Tongue (tissue), 2 donors: ENCODE results near the gene IL1RAPL1. TPM values are rescaled to one million over a fixed set of nuclear protein-coding genes. Genes with fewer than 3 reads are reported as not detected.
A peak's percentile ranks its signal among the peaks of the same experiment; 100 is the strongest.

Experiments used
- DNase-seq: peaks from one replicate; pipeline ENCODE4 v3.0.0-alpha.2; 2015
- total RNA-seq: library from RNA; depleted of rRNA; stranded (reverse); fragments of >200 nt; gene quantifications from one replicate; pipeline ENCODE4 v1.2.3, GENCODE V29; 2014

The IL1RAPL1 gene
- total RNA-seq, 1 donor from 2014 or later = 4.8 TPM

DNA sequence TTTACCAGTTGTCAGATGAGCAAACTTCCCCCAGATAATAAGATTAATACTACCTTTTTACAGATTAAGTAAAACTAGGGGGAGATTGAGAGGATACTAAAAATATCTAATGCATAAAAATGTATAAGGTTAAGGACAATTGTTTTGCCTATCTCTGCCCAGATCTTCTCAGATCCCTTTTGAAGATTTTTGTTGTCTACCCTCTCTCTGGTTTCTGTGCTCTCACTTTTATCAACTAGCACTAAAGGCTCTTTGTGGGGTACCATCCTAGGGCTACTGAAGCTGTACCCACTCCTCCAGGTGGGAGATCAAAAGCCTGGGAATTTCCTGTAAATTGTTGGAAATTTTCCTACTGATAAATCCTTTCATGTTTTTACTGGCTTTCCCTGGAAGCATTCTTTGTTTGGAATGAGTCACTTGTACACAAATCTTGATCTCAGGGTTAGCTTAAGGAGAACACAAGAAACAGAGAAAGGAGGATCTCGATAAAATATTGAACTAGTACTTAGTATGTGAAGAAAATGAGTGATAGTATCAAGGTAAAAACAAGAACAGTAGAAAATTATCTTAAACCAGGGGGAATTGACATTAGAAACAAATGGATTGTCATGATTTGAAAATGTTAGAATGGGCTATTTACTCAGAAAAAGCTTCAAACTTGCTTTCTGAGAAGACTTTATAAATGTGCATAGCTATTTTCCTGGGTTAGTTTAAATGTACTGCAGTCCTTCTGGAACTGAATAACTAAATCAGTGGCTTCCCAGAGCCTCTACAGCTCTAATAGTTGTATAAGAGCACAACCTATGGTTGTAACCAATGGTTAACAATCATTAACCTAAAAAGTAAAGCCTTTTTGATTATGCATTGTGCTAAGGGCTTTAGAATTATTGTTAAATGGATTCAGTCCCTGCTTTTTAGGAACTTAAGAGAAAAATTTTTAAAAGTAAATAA is 948.2 kb downstream of the IL1RAPL1 start:
- no peak for DNase-seq

DNA sequence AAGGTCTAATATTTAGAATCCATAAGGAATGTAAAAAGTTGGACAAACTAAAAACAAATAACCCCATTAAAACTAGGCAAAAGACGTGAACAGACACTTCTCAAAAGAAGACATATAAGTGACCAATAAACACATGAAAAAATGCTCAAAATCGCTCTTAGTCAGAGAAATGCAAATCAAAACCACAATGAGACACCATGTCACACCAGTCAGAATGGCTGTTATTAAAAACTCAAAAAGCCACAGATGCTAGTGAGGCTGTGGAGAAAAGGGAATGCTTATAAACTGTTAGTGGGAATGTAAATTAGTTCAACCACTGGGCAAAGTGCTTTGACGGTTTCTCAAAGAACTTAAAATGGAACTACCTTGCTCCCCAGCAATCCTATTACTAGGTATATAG is 953.8 kb downstream of the IL1RAPL1 start:
- DNase-seq = no peak

DNA sequence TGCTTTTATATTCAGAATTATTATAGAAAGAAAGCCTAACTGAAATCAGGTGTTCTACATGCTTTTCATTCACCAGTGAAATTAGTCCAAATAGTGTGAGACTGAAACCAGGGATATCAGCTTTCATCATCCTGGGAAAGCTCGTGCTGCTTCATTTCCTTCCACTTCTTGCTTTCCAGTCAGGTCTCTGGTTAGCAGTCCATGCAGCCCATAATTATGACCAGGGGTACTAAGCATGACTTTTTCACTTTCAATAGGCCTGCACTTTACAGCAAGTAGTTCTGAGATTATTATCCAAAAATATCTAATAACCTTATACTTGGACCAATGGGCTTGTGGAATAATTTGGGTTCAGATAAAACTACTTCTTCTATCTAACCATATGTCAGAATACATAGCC is 954.9 kb downstream of the IL1RAPL1 start:
- DNase-seq = peak; percentile 2

DNA sequence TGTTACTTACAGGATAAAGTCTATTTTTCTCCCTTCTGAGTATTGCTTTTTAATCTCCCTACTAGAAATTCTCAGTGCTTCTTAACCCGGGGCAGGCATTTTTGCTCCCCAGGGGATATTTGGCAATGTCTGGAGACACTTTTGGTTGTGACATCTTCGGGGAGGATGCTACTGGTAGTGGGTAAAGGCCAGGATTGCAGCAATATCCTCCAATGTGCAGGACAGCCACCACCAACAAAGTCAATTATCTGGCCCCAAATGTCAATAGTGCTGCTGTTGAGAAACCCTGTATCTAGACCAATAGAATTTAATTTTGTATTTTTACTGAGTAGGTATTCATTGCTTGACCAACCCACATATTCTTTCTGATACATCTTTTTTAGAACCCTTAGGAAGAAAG is 958.6 kb downstream of the IL1RAPL1 start:
- no peak for DNase-seq

DNA sequence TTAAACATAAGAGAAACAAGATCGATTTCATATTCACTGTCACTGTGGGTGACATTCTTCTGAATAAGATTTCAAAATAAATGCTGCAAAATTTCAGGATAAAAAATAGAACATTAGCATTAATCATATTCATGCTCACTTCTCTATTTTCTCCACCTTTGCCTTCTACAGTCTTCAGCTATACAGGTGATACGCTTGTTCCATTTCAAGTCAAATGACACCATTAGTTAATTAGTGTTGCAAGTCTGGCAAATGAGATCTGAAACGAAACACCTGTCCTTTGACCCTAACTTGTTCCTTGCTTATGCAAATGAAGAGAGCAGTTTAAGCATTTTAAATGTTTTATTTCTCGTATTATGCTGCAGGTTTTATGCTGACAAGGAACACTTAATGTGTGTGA is 960.6 kb downstream of the IL1RAPL1 start:
- no peak for DNase-seq

DNA sequence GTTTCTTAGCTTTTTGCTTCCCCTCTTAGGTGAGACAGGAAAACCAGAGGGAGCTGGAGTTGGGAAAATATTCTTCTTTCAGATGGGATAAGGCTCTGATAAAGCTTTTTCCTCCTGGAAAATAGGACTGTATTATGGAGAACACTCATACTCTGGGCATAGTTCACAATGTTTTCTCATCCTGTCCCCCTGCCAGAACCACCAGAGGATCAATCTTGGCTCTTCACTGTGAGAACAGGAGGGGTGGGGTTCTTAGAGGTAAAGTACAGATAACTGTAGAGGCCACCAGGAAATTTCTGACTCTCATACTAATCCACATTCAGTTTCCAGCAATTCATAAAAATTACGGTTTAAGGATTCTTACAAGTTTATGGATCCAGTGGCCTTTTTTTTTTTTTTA is 966.3 kb downstream of the IL1RAPL1 start:
- no peak for DNase-seq

DNA sequence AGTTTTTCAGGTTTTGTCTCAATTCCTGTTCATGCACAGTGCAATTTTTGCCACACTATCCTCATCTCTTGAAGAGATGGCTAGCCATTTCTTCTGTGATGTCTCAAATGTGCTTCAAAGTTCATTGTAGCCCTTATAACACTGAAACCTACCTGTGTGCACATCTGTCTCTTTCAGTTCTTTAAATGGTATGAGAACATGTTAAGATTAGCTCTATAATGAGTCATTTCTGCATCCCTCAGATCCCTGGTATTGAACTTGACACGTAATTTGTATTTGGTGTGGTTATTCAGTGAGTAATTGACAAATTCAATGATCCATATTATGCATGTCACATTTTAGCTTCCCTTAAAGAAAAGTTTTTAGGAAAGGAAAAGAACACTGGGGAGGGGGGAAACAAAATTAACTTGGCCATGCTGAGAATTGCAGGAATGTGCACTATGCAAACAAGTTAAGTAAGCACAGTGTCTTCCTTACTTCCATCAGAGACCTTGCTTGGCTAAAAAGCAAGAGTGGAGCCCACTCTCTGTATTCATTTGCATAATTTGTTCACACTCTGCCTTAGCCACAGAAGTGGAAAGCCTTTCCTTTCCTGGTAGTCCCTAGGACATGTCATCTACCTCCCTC is 968.3 kb downstream of the IL1RAPL1 start:
- no peak for DNase-seq

DNA sequence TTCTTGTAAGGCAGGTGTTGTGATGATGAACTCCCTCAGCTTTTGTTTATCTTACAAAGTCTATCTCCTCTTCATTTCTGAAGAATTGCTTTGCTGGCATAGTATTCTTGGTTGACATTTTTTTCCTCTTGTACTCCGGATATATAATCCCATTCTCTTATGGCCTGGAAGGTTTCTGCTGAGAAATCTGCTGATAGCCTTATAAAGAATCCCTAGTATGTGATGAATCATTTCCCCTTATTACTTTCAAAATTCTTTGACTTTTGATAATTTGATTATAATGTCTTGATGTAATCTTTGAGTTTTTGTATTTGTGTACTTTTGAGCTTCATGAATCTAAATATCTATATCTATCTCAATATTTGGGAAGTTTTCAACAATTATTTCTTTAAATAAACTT is 972.8 kb downstream of the IL1RAPL1 start:
- DNase-seq = no peak

DNA sequence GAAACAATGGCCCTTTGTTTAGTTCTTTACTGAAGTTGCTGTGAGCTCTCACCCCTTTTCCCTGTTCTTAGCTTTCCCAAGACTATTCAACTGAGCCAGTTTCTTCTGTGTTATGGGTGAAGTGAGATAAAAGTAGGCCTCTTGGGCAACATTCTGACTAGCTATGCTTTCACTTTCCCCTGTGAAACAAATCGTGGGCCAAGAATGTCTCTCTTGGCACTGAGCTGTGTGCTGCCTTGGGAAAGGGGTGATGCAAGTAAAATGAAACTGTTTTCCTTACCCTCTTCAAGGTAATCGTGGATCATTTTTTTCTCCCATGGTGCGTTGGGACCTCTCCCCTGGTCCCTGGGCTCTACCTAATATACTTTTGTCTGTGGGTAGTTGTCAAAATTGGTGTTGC is 974.2 kb downstream of the IL1RAPL1 start:
- no peak for DNase-seq

DNA sequence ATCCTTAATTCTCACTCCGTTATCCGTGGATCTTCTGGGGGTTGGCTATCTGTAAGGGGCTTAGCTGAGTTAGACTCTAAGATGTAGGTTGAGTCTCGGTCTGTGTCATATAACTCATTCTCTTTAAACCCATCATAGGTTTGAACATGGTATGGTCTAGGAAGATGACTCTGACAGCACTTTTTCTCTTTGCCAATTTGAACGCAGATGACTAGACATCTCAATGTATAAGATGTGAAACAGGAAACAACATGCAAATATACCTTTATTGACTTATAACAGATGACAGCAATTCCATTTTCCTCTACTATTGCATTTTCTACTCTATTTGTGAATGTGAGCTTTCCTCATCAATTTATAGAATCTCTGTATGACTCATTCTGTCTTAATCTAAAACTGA is 993.3 kb downstream of the IL1RAPL1 start:
- no peak for DNase-seq

DNA sequence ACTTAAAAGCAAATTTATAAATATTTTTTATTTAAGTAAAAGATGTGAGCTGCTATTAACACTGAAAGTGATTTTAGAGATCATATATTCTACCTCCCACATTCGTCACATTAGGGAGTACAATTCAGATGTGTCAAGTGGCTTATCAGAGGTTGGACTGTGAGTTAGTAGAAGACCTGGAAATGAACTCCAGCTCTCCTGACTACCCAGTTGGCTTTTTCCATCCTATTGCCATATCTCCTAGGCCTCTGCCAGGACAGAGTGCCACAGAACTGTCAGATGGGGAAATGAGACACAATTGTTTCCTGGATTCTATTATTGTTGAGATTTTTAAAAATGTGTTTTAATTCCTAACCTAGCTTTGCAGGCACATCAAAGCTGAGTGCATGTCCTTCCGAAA is 994.0 kb downstream of the IL1RAPL1 start:
- no peak for DNase-seq

DNA sequence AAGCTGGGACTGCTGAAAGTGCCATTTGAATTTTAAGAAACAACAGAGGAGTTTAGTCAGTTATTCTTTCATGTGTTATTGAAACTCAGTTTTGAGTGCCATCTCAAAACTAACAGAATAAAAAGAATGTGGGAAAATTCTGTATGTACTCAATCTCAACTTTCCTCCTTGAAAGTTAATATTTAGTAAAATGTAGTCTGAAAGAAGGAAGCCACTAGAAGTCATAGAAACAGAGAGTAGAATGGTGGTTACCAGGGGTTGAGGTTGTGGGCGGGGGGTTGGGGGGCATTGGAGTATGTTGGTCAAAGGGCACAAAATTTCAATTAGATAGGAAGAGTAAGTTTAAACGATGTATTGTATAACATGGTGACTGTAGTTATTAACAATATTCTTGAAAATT is 999.9 kb downstream of the IL1RAPL1 start:
- no peak for DNase-seq

DNA sequence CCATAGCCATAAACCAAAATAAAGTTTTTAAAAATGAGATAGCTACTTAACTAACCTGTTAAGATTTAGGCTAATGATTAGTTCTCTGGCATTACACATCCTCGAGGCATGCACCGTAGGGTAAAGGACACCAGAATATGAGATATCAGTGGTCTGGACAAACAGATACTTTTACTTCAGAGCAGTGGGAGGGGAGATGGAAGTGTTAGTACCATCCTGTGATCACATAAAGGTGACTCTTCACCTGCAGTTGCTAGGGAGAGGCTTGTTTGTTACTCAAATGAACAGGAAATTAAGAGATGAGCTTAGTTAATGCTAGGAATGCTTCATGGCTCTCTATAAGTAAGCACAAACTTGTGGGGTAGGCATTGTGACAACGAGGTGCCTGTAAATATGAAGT is 1003.7 kb downstream of the IL1RAPL1 start:
- DNase-seq = no peak

DNA sequence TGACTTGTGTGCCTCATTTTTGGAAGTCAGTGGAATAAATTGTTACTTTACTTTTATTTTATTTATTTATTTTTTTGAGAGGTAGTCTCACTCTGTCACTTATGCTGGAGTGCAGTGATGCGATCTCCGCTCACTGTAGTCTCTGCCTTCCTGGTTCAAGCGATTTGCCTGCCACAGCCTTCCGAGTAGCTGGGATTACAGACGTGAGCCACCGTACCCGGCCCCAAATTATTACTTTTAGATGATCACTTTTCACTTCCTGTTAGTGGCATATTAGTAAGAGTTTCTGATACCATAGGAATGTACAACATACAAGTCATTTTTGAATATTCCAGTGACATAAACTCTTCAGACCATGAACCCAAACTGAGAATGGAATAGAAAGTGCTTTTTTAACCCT is 1017.1 kb downstream of the IL1RAPL1 start:
- no peak for DNase-seq

DNA sequence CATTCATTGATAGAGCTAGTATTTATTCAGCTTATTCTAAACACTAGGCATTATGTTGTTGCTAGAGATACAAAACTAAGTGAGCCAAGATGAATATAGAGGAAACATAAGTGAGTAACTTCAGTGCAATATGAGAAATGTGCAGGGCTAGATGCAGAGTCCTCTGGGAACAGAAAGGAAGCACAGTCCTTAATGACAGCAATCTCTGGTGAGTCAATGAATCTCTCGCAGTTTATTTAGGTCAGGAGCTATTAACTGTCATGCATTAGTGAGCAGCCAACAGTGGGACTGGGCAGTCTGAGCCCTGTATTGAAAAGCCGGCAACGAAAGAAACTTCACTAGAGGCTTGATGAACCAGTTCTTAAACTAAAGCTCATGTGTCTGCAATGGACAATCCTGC is 1030.0 kb downstream of the IL1RAPL1 start:
- no peak for DNase-seq

DNA sequence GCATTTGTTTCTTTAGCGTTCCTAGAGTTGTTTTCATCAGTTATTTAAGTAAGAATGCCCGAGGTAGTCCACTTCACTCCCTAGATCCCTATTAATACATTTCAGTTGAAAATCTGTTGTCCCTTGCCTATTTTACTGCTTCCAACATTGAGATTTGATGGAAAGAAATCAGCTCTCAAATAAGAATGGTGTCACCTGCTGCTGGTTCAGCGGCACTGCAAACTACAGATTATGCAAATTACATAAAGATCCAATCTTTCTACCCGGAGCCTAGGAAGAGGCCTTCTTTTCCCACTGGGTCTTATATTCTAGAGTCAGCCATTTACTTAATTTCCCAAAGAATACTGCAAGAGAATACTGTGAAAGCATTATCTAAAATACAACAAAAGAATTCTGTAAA is 1030.5 kb downstream of the IL1RAPL1 start:
- no peak for DNase-seq

DNA sequence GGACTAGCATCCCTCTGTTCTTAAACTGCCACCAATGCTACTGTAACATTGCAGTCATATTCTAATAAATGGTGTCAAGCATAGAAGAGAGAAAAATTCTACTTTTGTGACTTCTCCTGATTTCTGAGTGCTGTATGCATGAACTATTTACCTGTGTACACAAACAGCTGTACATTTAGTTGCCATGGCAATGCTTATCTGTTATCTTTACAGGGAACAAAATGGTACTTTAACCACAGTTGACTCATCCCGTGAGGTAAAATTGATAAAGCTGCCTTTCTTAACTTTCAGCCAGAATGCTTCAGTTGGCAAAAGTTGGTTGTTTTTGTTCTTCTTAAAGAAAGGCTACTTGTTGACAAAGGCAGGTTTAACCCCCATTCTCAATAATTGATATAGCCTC is 1040.6 kb downstream of the IL1RAPL1 start:
- no peak for DNase-seq

DNA sequence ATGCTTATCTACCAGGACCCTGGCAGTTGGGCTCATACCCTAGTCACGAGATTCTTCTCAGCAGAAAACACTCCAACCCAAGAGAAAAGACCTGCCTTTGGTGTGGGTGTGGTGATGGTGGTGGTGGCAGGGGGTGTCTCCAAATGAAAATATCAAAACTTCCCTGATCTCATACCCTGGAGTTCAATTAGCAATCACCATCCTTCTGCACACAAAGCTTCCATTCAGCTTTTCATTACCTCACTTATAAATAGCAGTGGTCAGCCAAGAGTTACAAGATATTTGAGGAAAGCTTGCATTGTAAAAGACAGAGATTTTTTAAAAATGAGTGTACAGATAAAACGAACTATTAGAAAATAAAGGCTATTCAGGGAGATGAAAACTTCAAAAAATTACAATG is 1047.3 kb downstream of the IL1RAPL1 start:
- DNase-seq = no peak

DNA sequence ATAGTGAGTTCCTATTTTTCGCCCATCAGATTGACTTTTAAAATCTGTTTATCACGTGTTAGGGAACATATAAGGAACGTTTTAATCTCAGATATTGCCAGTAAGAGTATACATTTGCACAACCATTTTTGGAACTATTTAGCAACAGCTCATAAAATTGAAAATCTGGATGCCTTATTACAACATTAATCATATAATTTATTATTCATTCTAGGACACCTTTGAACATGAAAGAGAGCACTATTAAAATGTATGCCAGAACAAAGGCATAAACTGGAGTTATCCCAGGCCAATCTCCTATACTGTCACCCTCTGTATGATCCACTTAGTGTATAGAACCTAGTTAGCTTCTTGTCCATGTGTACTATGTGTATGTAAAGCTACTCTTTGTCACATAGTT is 1049.1 kb downstream of the IL1RAPL1 start:
- DNase-seq = no peak

DNA sequence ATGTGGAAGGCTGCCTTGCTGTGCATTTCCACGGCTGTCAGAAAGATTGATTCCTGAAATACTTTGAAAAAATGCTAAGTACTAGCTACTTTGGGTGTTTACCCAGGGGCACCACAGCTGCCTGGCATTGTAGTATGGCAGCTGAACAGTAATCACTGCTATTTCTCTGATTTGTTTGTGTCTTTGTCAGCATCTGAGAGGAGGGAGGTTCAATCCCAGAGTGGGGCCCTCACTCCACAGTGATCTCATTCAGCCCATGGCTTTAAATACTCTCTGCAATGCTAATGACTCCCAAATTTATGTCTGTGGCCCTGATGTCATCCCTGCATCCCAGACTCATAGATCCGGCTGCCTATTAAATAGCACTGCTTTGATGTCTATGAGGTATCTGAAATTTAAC is 1052.9 kb downstream of the IL1RAPL1 start:
- no peak for DNase-seq

DNA sequence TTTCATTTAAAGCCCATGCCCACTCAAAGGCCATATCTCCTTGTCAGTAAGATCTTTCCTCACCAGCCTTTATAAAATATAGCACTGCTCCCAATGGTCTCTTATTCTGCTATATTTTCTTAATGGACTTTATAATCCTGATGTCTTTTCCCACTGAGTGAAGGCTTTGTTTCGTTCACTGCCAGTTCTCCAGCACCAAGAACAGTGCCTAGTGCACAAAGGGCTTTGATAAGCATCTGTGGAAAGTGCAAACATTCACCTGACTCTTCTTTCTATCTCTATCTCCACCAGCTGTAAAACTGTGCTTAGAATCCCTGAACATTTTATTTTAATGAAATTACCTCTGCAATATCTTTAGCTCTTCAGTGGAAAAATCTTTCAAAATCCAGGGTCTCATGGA is 1054.2 kb downstream of the IL1RAPL1 start:
- no peak for DNase-seq

DNA sequence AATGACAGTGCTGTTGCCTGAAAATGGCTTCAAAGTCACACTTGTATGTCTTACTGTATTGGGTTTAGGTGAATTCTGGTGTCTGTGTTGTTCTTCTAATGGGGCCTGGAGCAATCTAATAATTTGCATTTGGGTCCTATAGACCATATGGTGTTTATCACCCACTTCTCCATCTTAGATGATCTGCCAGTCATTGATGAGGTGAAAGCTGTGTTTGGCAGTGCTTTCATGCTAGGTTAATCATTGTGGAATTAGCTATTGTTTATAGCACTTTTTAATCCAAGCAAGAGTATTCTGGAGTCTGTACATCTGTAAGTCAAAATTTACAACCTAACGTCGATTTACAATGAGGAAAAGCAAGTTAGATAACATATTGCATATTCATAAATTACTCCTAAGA is 1055.9 kb downstream of the IL1RAPL1 start:
- DNase-seq = no peak

DNA sequence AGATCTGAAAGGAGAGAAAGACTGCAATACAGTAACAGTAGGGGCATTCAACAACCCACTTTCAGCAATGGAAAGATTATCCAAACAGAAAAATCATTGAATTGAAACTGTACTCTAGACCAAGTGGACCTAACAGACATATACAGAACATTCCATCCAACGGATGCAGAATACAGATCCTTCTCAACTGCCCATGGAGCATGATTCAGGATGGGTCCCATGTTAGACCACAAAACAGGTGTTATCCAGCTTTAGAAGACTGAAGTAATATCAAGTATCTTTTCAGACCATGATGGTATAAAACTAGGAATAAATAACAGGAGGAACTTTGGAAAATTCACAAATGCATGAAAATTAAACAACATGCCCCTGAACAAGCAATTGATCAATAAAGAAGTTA is 1060.9 kb downstream of the IL1RAPL1 start:
- DNase-seq = no peak

DNA sequence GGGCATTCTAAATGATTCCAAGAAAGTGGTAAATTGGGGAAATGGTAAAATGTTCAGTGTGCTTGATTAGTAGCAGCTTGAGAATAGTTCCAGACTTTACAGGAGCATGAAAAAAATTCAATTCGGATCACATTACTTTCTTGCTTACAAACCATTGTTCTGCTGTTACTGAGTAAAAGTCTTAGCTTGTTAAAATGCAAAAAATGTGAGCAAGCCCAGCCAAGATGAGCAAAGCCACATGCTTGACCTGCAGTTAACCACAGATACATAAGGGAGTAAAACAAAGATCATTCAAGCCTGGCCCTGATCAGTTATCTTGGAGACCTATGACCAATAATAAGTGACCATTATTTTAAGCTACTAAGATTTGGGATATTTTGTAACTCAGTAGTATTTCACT is 1065.2 kb downstream of the IL1RAPL1 start:
- DNase-seq = peak; percentile 6
